Small intestine (tissue), 7 donors: ENCODE results near the gene IGF2BP2. TPM values are rescaled to one million over a fixed set of nuclear protein-coding genes. Genes with fewer than 3 reads are reported as not detected.

Experiments used
- DNase-seq, 2 donors: peaks; one replicate each; pipeline versions ENCODE4 v3.0.0 to v3.0.0-alpha.2; 2013
- FAIRE-seq: peaks from 2 replicates; lab custom pipeline; 2012; peaks lifted over from hg19 to GRCh38; lab: Jason Lieb, UNC
- H3K27ac ChIP-seq, 3 donors: one replicate each; pipeline ENCODE4 v1.5.1; 2013; ENCODE audit warnings: low read length in 2 of 3, mild to moderate bottlenecking in 2 of 3, control low read depth in 1 of 3, inconsistent platforms in 1 of 3, low read depth in 1 of 3, moderate library complexity in 1 of 3
- H3K27me3 ChIP-seq, 3 donors: one replicate each; pipeline ENCODE4 v1.6.1; 2013; ENCODE audit warnings: low read length in 3 of 3, inconsistent platforms in 1 of 3; ENCODE audit not compliant: control insufficient read depth in 3 of 3, insufficient read depth in 3 of 3
- H3K36me3 ChIP-seq, 3 donors: one replicate each; pipeline ENCODE4 v1.6.1; 2013; ENCODE audit warnings: low read length in 3 of 3, inconsistent platforms in 1 of 3, low read depth in 1 of 3, mild to moderate bottlenecking in 1 of 3, moderate library complexity in 1 of 3; ENCODE audit not compliant: control insufficient read depth in 3 of 3, insufficient read depth in 2 of 3
- H3K4me1 ChIP-seq, 3 donors: one replicate each; pipeline ENCODE4 v1.6.1; 2013; ENCODE audit warnings: low read length in 2 of 3, inconsistent platforms in 1 of 3, low read depth in 1 of 3, mild to moderate bottlenecking in 1 of 3, moderate library complexity in 1 of 3; ENCODE audit not compliant: control insufficient read depth in 3 of 3, insufficient read depth in 2 of 3
- H3K4me3 ChIP-seq, 3 donors: one replicate each; pipeline ENCODE4 v1.5.1; 2013; ENCODE audit warnings: low read length in 3 of 3, control low read depth in 1 of 3, inconsistent platforms in 1 of 3, low read depth in 1 of 3, mild to moderate bottlenecking in 1 of 3, moderate library complexity in 1 of 3
- H3K9me3 ChIP-seq, 2 donors: one replicate each; pipeline ENCODE4 v1.6.1; 2013; ENCODE audit warnings: low read depth in 1 of 2, low read length in 1 of 2; ENCODE audit not compliant: control insufficient read depth in 2 of 2, insufficient read depth in 1 of 2
- WGBS, 3 donors: extraction: QIAGEN DNeasy Blood & Tissue Kit; methylation state at CpG; one replicate each; pipeline ENCODE4 v1.1.7; 2013; 5-methylcytosine and 5-hydroxymethylcytosine counted together
- polyA plus RNA-seq, 4 donors: library from polyadenylated mRNA; stranded (reverse) in 3 of 4; unstranded in 1 of 4; fragments of 200-250 nt in 3 of 4; fragments of 120-200 nt in 1 of 4; gene quantifications; one replicate each; pipeline versions ENCODE4 v1.2.1 to v1.2.3, GENCODE V29; 2013
- donor health status: healthy with polysubstance abuse.
- donor health status: control.
- donor health status: control.
- donor health status: Bipolar disorder and iron deficiency.
- donor health status: healthy.

The IGF2BP2 gene
- polyA plus RNA-seq, 4 donors = 12.1 to 93.8 (median 22.9) TPM

GRCh38 chr3:185718736-185719593 lies 105.9 kb downstream of the IGF2BP2 start:
- H3K36me3 ChIP-seq = peaks cover 0 to 16% (median 0%) of the 10 kb centered on the region in 3 donors
- peaks cover 4 to 42% (median 10%) of the 10 kb centered on the region in 3 donors for H3K4me1 ChIP-seq
- H3K4me3 ChIP-seq = no peak overlapping the region
- FAIRE-seq (no peak), DNase-seq (no peak)
- 93 to 96% (median 94%) methylated on average over 7 of the region's 7 CpGs for WGBS, 3 donors
- H3K9me3 ChIP-seq = peaks cover 0 to 3% of the 10 kb centered on the region in 2 donors
- H3K27me3 ChIP-seq = no peaks in the 10 kb centered on the region
- no peak overlapping the region for H3K27ac ChIP-seq

- WGBS, 3 donors = 81 to 83% (median 82%) methylated on average over 9 of the region's 9 CpGs
Measured at GRCh38 chr3:185717627-185718402, 107.0 kb downstream of the IGF2BP2 start.

GRCh38 chr3:185717121-185717520 lies 107.7 kb downstream of the IGF2BP2 start:
- H3K4me1 ChIP-seq = peaks cover 4 to 43% (median 10%) of the 10 kb centered on the region in 3 donors
- no peaks in the 10 kb centered on the region for H3K27me3 ChIP-seq
- FAIRE-seq = no peak
- H3K9me3 ChIP-seq = peaks cover 0 to 3% of the 10 kb centered on the region in 2 donors
- H3K27ac ChIP-seq = peak overlapping the region in 1 of 3 donors; percentile 80
- peak in 1 of 2 donors; percentile 39 for DNase-seq
- WGBS, 3 donors = 42 to 63% (median 58%) methylated on average over 4 of the region's 4 CpGs
- no peak overlapping the region for H3K4me3 ChIP-seq
- peaks cover 0 to 16% (median 0%) of the 10 kb centered on the region in 3 donors for H3K36me3 ChIP-seq

More at GRCh38 chr3:185717627-185718402, 107.0 kb downstream of the IGF2BP2 start:
- peaks cover 4 to 36% (median 10%) of the 10 kb centered on the region in 3 donors for H3K4me1 ChIP-seq
- H3K4me3 ChIP-seq = no peak overlapping the region
- no peaks in the 10 kb centered on the region for H3K27me3 ChIP-seq
- peaks cover 0 to 16% (median 0%) of the 10 kb centered on the region in 3 donors for H3K36me3 ChIP-seq
- DNase-seq = peak; percentile 36 to 68
- H3K27ac ChIP-seq = peak overlapping the region in 1 of 3 donors; percentile 80
- peaks cover 0 to 3% of the 10 kb centered on the region in 2 donors for H3K9me3 ChIP-seq
- no peak for FAIRE-seq

- 45 to 54% (median 47%) methylated on average over 8 of the region's 8 CpGs for WGBS, 3 donors
- FAIRE-seq (no peak), DNase-seq (peak in 1 of 2 donors; percentile 71)
- peaks cover 4 to 44% (median 10%) of the 10 kb centered on the region in 3 donors for H3K4me1 ChIP-seq
- peaks cover 0 to 16% (median 0%) of the 10 kb centered on the region in 3 donors for H3K36me3 ChIP-seq
- H3K9me3 ChIP-seq = peaks cover 0 to 3% of the 10 kb centered on the region in 2 donors
- H3K27me3 ChIP-seq = no peaks in the 10 kb centered on the region
- H3K27ac ChIP-seq = peak overlapping the region in 1 of 3 donors; percentile 80
- H3K4me3 ChIP-seq = no peak overlapping the region
Measured at GRCh38 chr3:185716436-185717108, 108.3 kb downstream of the IGF2BP2 start.

GRCh38 chr3:185715091-185715490 lies 109.8 kb downstream of the IGF2BP2 start:
- Histone ChIP-seq H3K27me3 (no peaks in the 10 kb centered on the region), H3K27ac (no peak overlapping the region), H3K4me3 (no peak overlapping the region), H3K4me1 (peaks cover 4 to 51% (median 10%) of the 10 kb centered on the region in 3 donors), H3K36me3 (peaks cover 0 to 13% (median 0%) of the 10 kb centered on the region in 3 donors), H3K9me3 (peaks cover 0 to 3% of the 10 kb centered on the region in 2 donors)
- no peak for FAIRE-seq
- WGBS, 3 donors = 51 to 64% (median 59%) methylated on average over 8 of the region's 8 CpGs
- DNase-seq = peak in 1 of 2 donors; percentile 29

- no peak overlapping the region for H3K27ac ChIP-seq
- WGBS, 3 donors = 94 to 97% (median 95%) methylated on average over 2 of the region's 2 CpGs
- H3K36me3 ChIP-seq = peaks cover 0 to 8% (median 0%) of the 10 kb centered on the region in 3 donors
- FAIRE-seq = no peak
- H3K4me1 ChIP-seq = peaks cover 4 to 54% (median 13%) of the 10 kb centered on the region in 3 donors
- DNase-seq = no peak
- no peak overlapping the region for H3K4me3 ChIP-seq
- H3K27me3 ChIP-seq = no peaks in the 10 kb centered on the region
- H3K9me3 ChIP-seq = peaks cover 0 to 3% of the 10 kb centered on the region in 2 donors
Measured at GRCh38 chr3:185714085-185714484, 110.8 kb downstream of the IGF2BP2 start.

GRCh38 chr3:185713015-185713414 lies 111.8 kb downstream of the IGF2BP2 start:
- WGBS, 3 donors = 14 to 63% (median 45%) methylated on average over 1 of the region's 1 CpG
- Histone ChIP-seq H3K27me3 (no peaks in the 10 kb centered on the region), H3K27ac (peak overlapping the region in 2 of 3 donors; percentile 36 to 74), H3K4me1 (peaks cover 4 to 63% (median 13%) of the 10 kb centered on the region in 3 donors), H3K4me3 (no peak overlapping the region), H3K36me3 (peaks cover 0 to 8% (median 0%) of the 10 kb centered on the region in 3 donors), H3K9me3 (no peaks in the 10 kb centered on the region)
- peak; percentile 94 for DNase-seq
- FAIRE-seq = no peak
